ENCODE measurements around the gene GLIPR1L1. TPM values are rescaled to one million over a fixed set of nuclear protein-coding genes. Genes with fewer than 3 reads are reported as not detected.

The GLIPR1L1 gene
- total and polyA plus RNA-seq, 2 of the 8 experiments (the other 6 are each of a cell fraction or from before 2014, with no cell fraction given): 1.2 to 1.7 TPM

DNA sequence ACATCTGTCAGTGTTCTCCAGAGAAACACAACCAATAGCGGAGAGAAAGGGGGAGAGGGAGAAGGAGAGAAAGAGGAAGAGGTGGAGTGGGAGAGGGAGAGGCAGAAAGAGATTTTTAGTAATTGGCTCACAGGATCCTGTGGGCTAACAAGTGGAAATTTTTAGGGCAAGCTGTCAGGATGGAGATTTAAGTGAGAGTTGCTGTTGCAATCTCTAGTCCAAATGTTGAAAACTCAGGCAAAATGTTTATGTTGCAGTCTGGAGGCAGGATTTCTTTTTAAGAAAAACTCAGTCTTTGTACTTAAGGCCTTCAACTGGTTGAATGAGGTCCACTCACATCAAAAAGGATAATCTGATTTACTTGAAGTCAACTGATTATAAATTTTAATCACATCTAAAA, 43.9 kb downstream of the GLIPR1L1 start:
- DNase-seq (ENCODE audit: low read depth in 1 of 2, low spot score in 2 of 2) (no peak), FAIRE-seq (no peak)
- Histone ChIP-seq H3K27ac (ENCODE audit: low read depth, low read length) (no peak overlapping the region), H3K27me3 (replicated peaks in 1 of 4; ENCODE audit: control insufficient read depth in 3 of 4, extremely low read depth in 1 of 4, insufficient read depth in 3 of 4, low read length in 3 of 4) (no peaks in the 10 kb centered on the region), H4K20me1 (replicated peaks in 1 of 2; ENCODE audit: control insufficient read depth in 1 of 2, insufficient read depth in 2 of 2, low read length in 2 of 2) (no peaks in the 10 kb centered on the region), H2BK15ac (ENCODE audit: low read length) (0 out of 2 replicates have a peak overlapping the region, but pooled peaks have one; percentile 10), H2BK20ac (ENCODE audit: low read length) (no peak overlapping the region), H3K9me3 (ENCODE audit: insufficient read depth in 2 of 2, low read depth in 1 of 2, low read length in 1 of 2) (no peaks in the 10 kb centered on the region), H4K8ac (ENCODE audit: extremely low read depth, insufficient read depth, low read length) (no peak overlapping the region), H2AFZ (ENCODE audit: low read length) (no peak overlapping the region), H3K14ac (ENCODE audit: insufficient read length) (no peak overlapping the region), H3K4me3 (ENCODE audit: extremely low read depth in 1 of 4, insufficient read depth in 2 of 4, low read depth in 3 of 4, low read length in 4 of 4) (no peak overlapping the region), H3K36me3 (ENCODE audit: control insufficient read depth in 2 of 4, insufficient read depth in 4 of 4, low read length in 3 of 4) (no peaks in the 10 kb centered on the region), H3K18ac (ENCODE audit: extremely low read depth, low read length) (no peak overlapping the region), H3K23ac (ENCODE audit: insufficient read length) (no peak overlapping the region), H2AK5ac (ENCODE audit: low read depth, low read length) (no peak overlapping the region), H3K56ac (replicated peaks; ENCODE audit: insufficient read length, low read depth, low read length) (no peak overlapping the region), H4K5ac (ENCODE audit: insufficient read length, low read depth, low read length) (no peak overlapping the region), H4K91ac (replicated peaks; ENCODE audit: insufficient read length, low read length) (no peak overlapping the region), H3K4me2 (ENCODE audit: insufficient read depth in 1 of 2, low read depth in 2 of 2, low read length in 2 of 2) (no peak overlapping the region), H3K4me1 (replicated peaks in 1 of 4; ENCODE audit: control insufficient read depth in 3 of 4, insufficient read depth in 4 of 4, low read length in 3 of 4) (peaks cover 0 to 6% (median 0%) of the 10 kb centered on the region in 4 experiments; a peak in 1 of 7 replicates), H2BK120ac (replicated peaks; ENCODE audit: low read depth, low read length) (no peak overlapping the region), H3K4ac (replicated peaks; ENCODE audit: insufficient read length, low read depth, low read length) (no peak overlapping the region), H3K9ac (replicated peaks in 1 of 4; ENCODE audit: extremely low read depth in 1 of 4, low read depth in 3 of 4, low read length in 3 of 4) (no peak overlapping the region), H2BK12ac (ENCODE audit: low read depth, low read length) (no peak overlapping the region), H3K23me2 (ENCODE audit: low read depth, low read length) (no peaks in the 10 kb centered on the region), H2BK5ac (ENCODE audit: low read depth, low read length) (no peak overlapping the region), H3K79me1 (ENCODE audit: low read depth, low read length) (no peaks in the 10 kb centered on the region), H3K79me2 (ENCODE audit: control insufficient read depth in 1 of 2, insufficient read depth in 2 of 2, low read length in 2 of 2) (no peaks in the 10 kb centered on the region; a peak in 1 of 4 replicates)
- ChIA-PET CTCF (ENCODE audit: partially characterized antibody) (interaction anchor here (0.7 kb wide), 1 partner anchor 90 kb away, joined by 3 read pairs; no protein-coding TSS in a partner anchor), POLR2A (ENCODE audit: partially characterized antibody) (interaction anchor here (0.6 kb wide), 1 partner anchor 1385 kb away, joined by 3 read pairs; no protein-coding TSS in a partner anchor)
- WGBS, 2 experiments (ENCODE audit: extremely low coverage in 1 of 2, insufficient coverage in 1 of 2, insufficient read length in 1 of 2, insufficient replicate concordance in 2 of 2, low coverage in 1 of 2, low lambda C conversion rate in 2 of 2, missing lambda C conversion rate in 1 of 2): 100% methylated on average over 1 of the region's 1 CpG; no CpG with 5 or more reads in 1 of the 2 experiments
- TF ChIP-seq SIX5 (IDR thresholded peaks at IDR 0.05; ENCODE audit: low read depth, low read length): no peak
- TF ChIP-seq GTF2F1 (IDR thresholded peaks at IDR 0.05; ENCODE audit: borderline replicate concordance, low read depth, low read length): no peak
- TF ChIP-seq KDM4A (IDR thresholded peaks at IDR 0.05; ENCODE audit: low read depth, low read length, severe bottlenecking): no peak
- TF ChIP-seq HDAC6 (IDR thresholded peaks at IDR 0.05; ENCODE audit: low read depth, low read length): no peak
